Measurements from ENCODE around the gene KHSRP.
"Not testable (repeated sequence)": the region's sequence is repeated elsewhere in the genome, so short reads cannot be mapped to it uniquely, and the experiment has no call there.

The KHSRP gene

GRCh38 chr19:6402837-6403608, 21.6 kb downstream of the KHSRP start:
- no peak for DNase-seq
- TF ChIP-seq POLR2A (IDR thresholded peaks at IDR 0.05; ENCODE audit: low read length), result no peak

DNA sequence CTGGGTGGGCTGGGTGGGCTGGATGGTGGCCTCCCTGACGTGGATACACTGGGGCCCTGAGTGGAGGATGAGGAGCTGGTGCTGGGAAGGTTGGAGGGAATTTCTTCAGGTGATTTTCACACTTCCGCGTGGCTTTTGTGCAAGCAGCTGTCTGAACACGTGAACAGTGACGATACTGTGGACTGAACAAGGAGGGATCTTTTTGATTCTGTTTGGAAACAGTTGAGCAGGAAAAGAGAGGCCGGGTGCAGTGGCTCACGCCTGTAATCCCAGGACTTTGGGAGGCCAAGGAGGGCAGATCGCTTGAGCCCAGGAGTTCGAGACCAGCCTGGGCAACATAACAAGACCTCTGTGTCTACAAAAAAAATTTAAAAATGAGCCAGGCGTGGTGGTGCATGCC, 22.6 kb downstream of the KHSRP start:
- no peak for TF ChIP-seq POLR2A (IDR thresholded peaks at IDR 0.05; ENCODE audit: low read length)
- TF ChIP-seq GATA1 (IDR thresholded peaks at IDR 0.05; ENCODE audit: low read depth, low read length), result no peak
- DNase-seq, result no peak

DNA sequence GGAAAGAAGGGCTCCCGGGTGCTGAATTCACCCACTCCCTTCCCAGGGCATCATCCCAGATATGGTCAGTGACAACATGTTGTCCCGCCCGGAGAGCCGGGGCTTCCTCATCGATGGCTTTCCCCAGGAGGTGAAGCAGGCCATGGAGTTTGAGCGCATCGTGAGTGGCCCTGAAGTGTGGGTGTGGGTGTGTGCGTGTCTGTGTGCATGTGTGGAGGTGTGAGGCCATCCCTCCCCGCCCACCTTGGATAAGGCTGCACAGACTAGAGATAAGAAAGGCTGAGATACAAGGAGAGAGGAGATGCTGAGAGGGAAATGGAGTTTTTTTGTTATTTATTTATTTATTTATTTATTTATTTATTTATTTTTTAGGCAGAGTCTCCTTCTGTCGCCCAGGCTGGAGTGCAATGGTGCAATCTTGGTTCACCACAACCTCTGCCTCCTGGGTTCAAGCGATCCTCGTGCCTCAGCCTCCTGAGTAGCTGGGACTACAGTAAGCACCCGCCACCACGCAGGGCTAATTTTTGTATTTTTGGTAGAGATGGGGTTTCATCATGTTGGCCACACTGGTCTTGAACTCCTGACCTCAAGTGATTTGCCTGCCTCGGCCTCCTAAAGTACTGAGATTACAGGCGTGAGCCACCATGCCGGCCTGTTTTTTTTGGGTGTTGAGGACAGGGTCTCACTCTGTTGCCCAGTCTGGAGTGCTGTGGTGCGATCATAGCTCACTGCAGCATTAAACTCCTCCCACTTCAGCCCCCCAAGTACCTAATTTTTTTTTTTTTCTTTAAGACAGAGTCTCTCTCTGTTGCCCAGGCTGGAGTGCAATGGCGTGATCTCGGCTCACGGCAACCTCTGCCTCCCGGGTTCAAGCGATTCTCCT, 24.3 kb downstream of the KHSRP start:
- DNase-seq, result not testable (repeated sequence)

DNA sequence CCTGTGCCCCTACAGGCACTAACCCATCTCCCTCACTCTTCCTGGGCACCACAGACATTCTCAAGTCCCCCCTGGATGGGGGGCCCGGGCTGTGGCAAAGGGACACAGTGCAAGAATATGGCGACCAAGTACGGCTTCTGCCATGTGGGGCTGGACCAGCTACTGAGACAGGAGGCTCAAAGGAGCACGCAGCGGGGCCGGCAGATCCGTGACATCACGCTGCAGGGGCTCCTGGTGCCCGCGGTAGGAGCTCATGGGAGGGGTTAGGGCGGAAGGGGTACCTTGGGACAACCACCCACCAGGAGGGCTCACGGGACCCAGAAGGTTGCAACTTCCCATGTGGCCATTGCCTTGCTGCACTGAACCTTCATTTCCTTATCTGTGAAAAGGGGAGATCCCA, 28.3 kb downstream of the KHSRP start:
- TF ChIP-seq POLR2A (IDR thresholded peaks at IDR 0.05; ENCODE audit: low read length) (no peak), GATA1 (IDR thresholded peaks at IDR 0.05; ENCODE audit: low read depth, low read length) (no peak)
- DNase-seq, result no peak

DNA sequence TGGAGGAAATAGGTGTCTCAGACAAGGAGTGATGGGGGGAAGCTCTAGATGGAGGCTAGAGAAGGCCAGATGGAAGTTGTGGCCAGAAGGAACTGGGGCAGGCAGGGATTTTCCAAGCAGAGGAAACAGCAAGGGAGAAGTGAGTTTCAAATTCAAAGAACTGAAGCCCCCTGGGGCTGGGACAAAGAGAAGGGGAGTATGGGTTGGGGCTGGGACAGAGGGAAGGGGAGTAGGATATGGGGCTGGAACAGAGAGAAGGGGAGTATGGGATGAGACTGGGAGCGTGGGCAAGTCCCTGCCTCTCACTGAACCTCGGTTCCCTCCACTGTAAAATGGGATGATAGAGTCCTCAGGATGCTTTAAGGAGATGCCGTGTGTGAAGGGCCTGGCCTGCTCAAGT, 29.8 kb downstream of the KHSRP start:
- TF ChIP-seq POLR2A (IDR thresholded peaks at IDR 0.05; ENCODE audit: low read length) (no peak), GATA1 (IDR thresholded peaks at IDR 0.05; ENCODE audit: low read depth, low read length) (no peak)
- no peak for DNase-seq

DNA sequence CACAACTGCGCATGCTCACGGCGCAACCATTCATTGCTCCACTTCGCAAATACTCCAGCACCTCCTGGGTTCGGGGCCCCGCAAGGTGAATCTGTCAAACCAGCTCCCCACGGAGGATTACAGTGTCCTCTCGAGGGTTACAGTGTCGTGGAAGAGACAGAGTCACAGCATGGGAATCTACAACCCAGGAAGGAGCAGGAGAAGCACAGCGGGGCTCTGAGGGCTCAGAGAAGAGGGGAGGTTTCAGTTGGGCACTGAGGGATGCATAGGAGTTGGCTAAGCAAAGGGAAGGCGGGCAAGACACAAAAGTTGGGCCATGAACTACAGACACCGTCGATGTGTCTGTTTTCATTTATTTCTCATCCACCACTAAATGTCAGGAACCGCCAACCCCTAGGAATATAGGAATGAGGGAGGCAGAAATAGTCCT, 30.6 kb downstream of the KHSRP start:
- DNase-seq, result no peak
- TF ChIP-seq GATA1 (IDR thresholded peaks at IDR 0.05; ENCODE audit: low read depth, low read length) (no peak), POLR2A (IDR thresholded peaks at IDR 0.05; ENCODE audit: low read length) (no peak)

DNA sequence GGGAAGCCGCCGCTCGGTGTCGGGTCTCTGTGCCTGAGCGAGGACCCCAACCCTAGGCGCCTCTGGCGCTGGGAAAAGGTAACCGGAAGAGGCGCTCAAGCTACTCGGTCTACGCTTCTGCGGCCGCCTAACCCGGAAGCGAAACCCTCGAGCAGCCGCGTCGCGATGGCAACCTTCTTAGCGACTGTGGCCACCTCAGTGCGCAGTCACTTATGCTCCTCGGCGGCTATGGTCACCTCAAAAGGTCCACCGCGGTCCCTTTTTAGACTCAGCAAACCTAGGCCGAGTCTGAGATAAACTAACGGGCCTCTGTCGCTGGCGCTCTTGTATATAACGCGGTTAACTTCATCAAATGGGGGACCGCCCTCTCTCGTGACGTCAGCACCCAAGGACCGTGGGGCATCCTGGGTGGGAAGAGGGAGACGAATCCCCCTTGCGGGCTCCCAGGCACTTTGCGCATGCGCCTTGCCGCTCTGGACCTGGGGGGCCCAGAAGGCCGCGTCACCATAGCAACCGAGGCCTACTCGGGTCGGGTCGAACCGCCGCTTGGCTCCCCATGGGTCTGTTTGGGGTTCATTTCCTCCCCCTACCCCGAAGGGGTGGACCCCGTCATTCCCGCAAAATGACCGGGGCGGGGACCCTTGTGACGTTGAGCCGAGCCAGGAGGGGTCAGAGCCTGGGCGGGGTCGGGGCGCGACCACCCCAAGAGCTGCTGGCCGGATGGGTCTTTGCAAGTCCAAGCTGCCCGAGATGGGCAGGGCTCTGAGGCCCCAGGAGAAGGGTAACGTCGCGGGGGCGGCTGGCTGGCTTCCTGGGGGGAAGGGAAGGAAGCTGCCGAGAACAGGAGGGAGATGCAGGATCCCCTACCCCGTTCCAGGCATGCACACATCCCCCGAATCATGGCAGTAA, 31.3 kb downstream of the KHSRP start, which contains the start of gene GTF2F1:
GTF2F1 (minus strand) TSS at position 91 of the 909 bp plus-strand sequence. CDS start 169 bp downstream, outside the sequence.
- DNase-seq, result peak; percentile 94 to 95
- peak; percentile 74 for TF ChIP-seq POLR2A (IDR thresholded peaks at IDR 0.05; ENCODE audit: low read length)
- TF ChIP-seq GATA1 (IDR thresholded peaks at IDR 0.05; ENCODE audit: low read depth, low read length), result no peak

- TF ChIP-seq POLR2A (IDR thresholded peaks at IDR 0.05; ENCODE audit: low read length), result no peak
- TF ChIP-seq GATA1 (IDR thresholded peaks at IDR 0.05; ENCODE audit: low read depth, low read length), result no peak
- no peak for DNase-seq
These were observed 32.2 kb downstream of the KHSRP start for GRCh38 chr19:6392221-6393073.

DNA sequence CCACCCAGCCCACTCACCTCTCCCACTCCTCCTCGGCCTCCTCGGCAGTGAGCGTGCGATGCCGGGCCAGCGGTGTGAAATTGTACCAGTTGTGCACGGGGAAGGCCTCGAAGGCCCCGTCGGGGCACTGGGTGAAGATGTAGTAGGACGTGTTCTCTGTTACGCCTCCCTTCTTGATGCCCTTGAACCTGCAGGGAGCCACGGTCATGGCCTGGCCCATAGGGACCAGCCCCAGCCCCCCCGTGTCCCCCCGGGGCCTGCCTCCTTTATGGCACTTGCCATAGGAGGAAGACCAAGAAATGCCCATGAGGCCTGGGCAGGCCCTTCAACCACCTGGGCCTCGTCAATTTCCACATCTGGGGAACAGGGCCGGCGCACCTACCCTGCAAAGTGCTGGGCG, 37.2 kb downstream of the KHSRP start:
- TF ChIP-seq GATA1 (IDR thresholded peaks at IDR 0.05; ENCODE audit: low read depth, low read length), result no peak
- no peak for TF ChIP-seq POLR2A (IDR thresholded peaks at IDR 0.05; ENCODE audit: low read length)
- no peak for DNase-seq

DNA sequence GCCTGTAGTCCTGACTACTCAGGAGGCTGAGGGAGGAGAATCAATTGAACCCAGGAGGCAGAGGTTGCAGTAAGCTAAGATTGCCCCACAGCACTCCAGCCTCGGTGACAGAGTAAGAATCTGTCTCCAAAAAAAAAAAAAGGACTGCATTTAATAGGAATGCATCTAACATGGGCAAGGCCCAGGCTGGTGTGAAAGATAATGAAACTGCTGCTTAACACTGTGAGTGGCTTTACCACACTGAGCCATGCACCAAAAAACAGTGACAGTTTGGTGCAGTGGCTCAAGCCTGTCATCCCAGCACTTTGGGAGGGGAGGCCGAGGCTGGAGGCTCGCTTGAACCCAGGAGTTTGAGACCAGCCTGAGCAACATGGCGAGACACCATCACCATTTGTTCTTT, 40.2 kb downstream of the KHSRP start:
- TF ChIP-seq GATA1 (IDR thresholded peaks at IDR 0.05; ENCODE audit: low read depth, low read length) (no peak), POLR2A (IDR thresholded peaks at IDR 0.05; ENCODE audit: low read length) (no peak)
- DNase-seq, result peak in 1 of 2 experiments; percentile 42

- DNase-seq, result no peak
- TF ChIP-seq POLR2A (IDR thresholded peaks at IDR 0.05; ENCODE audit: low read length) (no peak), GATA1 (IDR thresholded peaks at IDR 0.05; ENCODE audit: low read depth, low read length) (no peak)
These were observed 41.4 kb downstream of the KHSRP start for GRCh38 chr19:6383188-6383587.

DNA sequence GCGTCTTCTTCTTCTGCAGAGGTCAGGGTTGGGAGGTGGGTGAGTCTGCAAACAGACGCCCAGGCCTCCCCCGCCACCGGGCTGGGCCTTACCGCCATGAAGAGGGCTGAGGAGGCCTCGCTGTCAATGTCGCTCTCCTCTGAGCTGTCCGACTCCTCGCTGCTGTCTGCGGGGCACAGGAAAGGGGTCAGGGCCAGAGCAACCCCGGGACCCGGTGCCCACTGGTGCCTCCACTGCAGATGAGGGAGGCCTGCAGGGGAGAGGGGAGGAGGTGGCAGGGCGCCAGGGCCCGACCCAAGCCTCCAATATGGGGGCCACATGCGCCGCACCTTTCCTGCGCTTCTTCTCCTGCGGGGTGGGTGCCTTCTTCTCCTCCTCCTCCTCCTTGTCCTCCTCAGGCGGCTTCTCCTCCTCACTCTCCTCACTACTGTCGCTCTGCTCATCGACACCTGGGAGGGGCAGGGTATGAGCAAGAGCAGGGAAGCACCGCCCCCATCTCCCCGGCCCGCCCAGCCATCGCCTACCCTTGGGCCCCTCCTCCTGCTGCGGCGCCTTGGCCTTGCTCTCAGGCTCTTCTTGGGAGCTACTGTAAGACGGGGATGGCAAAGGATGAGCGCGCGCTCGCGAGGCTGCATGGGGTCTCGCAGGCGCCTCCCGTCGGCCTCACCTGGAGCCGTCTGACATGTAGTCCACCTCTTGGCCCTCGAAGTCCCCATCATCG, 43.4 kb downstream of the KHSRP start:
- DNase-seq, result no peak
- TF ChIP-seq GATA1 (IDR thresholded peaks at IDR 0.05; ENCODE audit: low read depth, low read length) (no peak), POLR2A (IDR thresholded peaks at IDR 0.05; ENCODE audit: low read length) (no peak)

Measured in erythroblast (primary cell).